Forelimb muscle (tissue), 1 donor: ENCODE data around the gene KIZ. TPM values are rescaled to one million over a fixed set of nuclear protein-coding genes. Genes with fewer than 3 reads are reported as not detected.

ENCODE experiments used
- DNase-seq: peaks from one replicate; pipeline ENCODE4 v3.0.0-alpha.2; 2013; ENCODE audit warnings: low read depth
- polyA plus RNA-seq: library from polyadenylated mRNA; unstranded; fragments of 120-200 nt; gene quantifications from one replicate; pipeline ENCODE4 v1.2.1, GENCODE V29; 2013; ENCODE audit not compliant: insufficient read length

The KIZ gene
- polyA plus RNA-seq, 1 donor, result 17.0 TPM

GRCh38 chr20:21177767-21178166 is 51.9 kb downstream of the KIZ start:
- no peak for DNase-seq

- no peak for DNase-seq
Measured at GRCh38 chr20:21179757-21180156, 53.9 kb downstream of the KIZ start.

GRCh38 chr20:21180248-21180647 is 54.4 kb downstream of the KIZ start:
- no peak for DNase-seq

- no peak for DNase-seq
Measured at GRCh38 chr20:21181028-21181427, 55.1 kb downstream of the KIZ start.

- no peak for DNase-seq
Measured at GRCh38 chr20:21182832-21183563, 57.1 kb downstream of the KIZ start.

- no peak for DNase-seq
Measured at GRCh38 chr20:21183722-21184121, 57.8 kb downstream of the KIZ start.

GRCh38 chr20:21184819-21185218 is 58.9 kb downstream of the KIZ start:
- no peak for DNase-seq

- no peak for DNase-seq
Measured at GRCh38 chr20:21185849-21186248, 60.0 kb downstream of the KIZ start.

- no peak for DNase-seq
Measured at GRCh38 chr20:21189761-21190523, 64.1 kb downstream of the KIZ start.

- DNase-seq, result no peak
Measured at GRCh38 chr20:21190869-21191268, 65.0 kb downstream of the KIZ start.

GRCh38 chr20:21191839-21192238 is 66.0 kb downstream of the KIZ start:
- DNase-seq, result no peak

- DNase-seq, result no peak
Measured at GRCh38 chr20:21202259-21202658, 76.4 kb downstream of the KIZ start.

GRCh38 chr20:21203088-21203656 is 77.3 kb downstream of the KIZ start:
- DNase-seq, result no peak

- DNase-seq, result no peak
Measured at GRCh38 chr20:21206584-21206983, 80.7 kb downstream of the KIZ start.

GRCh38 chr20:21208999-21209398 is 83.1 kb downstream of the KIZ start:
- DNase-seq, result no peak

- no peak for DNase-seq
Measured at GRCh38 chr20:21209668-21210067, 83.8 kb downstream of the KIZ start.

- DNase-seq, result no peak
Measured at GRCh38 chr20:21213691-21214090, 87.8 kb downstream of the KIZ start.

- DNase-seq, result no peak
Measured at GRCh38 chr20:21214431-21214830, 88.5 kb downstream of the KIZ start.

- no peak for DNase-seq
Measured at GRCh38 chr20:21219686-21220085, 93.8 kb downstream of the KIZ start.

GRCh38 chr20:21224217-21224616 is 98.3 kb downstream of the KIZ start:
- no peak for DNase-seq

- no peak for DNase-seq
Measured at GRCh38 chr20:21225215-21225947, 99.5 kb downstream of the KIZ start.

GRCh38 chr20:21228511-21228910 is 102.6 kb downstream of the KIZ start:
- no peak for DNase-seq
